GM10266 (cell line): ENCODE measurements around the gene SNPH.

Source experiments
- DNase-seq: peaks from one replicate; pipeline ENCODE4 v3.0.0; 2012; ENCODE audit errors: extremely low spot score
- CTCF ChIP-seq: IDR thresholded peaks from 2 replicates; pipeline ENCODE4 v1.5.1; 2012; ENCODE audit warnings: mild to moderate bottlenecking, low read depth; ENCODE audit not compliant: control insufficient read depth, insufficient read depth; ENCODE audit errors: missing control alignments

Gene SNPH

GRCh38 chr20:1346315-1346969 is 80.3 kb downstream of the SNPH start:
- TF ChIP-seq CTCF, result no peak

GRCh38 chr20:1353956-1354355 is 87.9 kb downstream of the SNPH start:
- DNase-seq, result no peak
- no peak for TF ChIP-seq CTCF

More at GRCh38 chr20:1346315-1346969, 80.3 kb downstream of the SNPH start:
- no peak for DNase-seq

GRCh38 chr20:1357921-1358671 is 92.0 kb downstream of the SNPH start:
- TF ChIP-seq CTCF, result no peak
- DNase-seq, result no peak
